Renal cortical epithelial cell (primary cell): Measurements from ENCODE around the gene FRMPD4. TPM values are rescaled to one million over a fixed set of nuclear protein-coding genes. Genes with fewer than 3 reads are reported as not detected.

Source experiments
- DNase-seq: peaks from one replicate; pipeline ENCODE4 v3.0.0-alpha.2; 2011; ENCODE audit warnings: low read depth
- total RNA-seq: library from RNA; depleted of rRNA; stranded (reverse); fragments of >200 nt; gene quantifications from 2 replicates; pipeline ENCODE4 v1.2.3, GENCODE V29; 2014

The FRMPD4 gene
- total RNA-seq, 1 donor from 2014 or later = 0.30 TPM

GRCh38 chrX:12210971-12211370 lies 72.7 kb downstream of the FRMPD4 start:
- DNase-seq = peak; percentile 62

GRCh38 chrX:12223650-12224049 lies 85.4 kb downstream of the FRMPD4 start:
- DNase-seq = peak; percentile 7

DNA sequence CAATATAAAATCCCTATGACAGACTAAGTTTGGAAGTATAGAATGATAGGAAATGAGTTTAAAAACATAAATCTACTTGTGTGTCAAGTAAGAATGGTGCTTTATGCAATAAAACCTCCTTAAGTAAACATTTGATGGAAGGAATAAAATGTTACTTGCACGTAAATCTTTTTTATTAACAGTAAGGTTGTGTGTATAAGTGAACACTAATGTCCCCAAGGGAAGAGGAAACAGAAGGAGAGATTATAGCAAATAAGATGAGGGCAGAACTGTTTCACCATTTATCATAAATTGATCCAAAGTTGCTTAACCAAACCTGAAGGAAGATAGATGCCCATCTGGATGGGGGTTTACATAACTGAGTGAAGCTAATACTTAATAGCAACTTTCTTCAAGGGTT lies 86.8 kb downstream of the FRMPD4 start:
- DNase-seq = no peak

DNA sequence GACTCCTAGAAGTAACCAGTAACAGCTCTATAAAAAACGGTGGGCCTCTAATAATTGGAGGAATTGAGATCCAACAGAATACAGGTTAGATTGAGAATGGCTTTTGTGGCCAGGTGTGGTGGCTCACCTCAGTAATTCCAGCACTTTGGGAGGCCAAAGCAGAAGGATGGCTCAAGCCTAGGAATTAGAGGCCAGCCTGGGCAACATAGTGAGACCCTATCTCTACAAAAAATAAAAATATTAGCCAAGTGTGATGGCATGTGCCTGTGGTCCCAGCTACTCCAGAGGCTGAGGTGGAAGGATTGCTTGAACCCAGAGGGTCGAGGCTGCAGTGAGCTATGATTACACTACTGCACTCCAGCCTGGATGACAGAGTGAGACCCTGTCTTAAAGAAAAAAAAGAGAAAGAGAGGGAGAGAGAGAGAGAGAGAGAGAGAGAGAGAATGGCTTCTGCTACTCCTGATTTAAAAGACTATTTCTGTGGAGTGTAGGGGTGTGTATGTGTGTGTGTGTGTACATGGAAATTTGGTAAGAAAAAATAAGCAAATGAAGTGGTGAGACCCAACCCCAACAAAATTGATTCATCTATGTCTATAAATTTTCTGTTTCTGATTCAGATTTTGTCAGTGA lies 89.3 kb downstream of the FRMPD4 start:
- DNase-seq = no peak

DNA sequence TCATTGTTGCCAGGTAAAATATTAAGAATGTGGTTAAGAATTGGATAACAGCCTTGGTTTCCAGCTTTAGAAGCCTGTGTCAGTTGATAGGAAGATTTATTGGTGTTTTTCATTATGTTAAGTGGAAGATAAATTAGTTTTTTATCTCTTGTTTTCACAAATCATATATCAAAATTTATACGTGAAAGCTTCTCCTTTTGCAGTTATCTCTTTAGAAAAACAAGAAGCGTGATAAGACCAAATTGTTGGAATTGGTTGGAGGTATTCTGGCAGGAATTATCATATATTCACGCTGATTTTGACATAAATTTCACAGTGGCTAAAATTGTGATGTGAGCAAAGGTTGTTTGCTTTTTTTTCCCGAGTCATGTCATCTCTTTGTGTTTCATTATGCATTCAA lies 90.6 kb downstream of the FRMPD4 start:
- DNase-seq = no peak

DNA sequence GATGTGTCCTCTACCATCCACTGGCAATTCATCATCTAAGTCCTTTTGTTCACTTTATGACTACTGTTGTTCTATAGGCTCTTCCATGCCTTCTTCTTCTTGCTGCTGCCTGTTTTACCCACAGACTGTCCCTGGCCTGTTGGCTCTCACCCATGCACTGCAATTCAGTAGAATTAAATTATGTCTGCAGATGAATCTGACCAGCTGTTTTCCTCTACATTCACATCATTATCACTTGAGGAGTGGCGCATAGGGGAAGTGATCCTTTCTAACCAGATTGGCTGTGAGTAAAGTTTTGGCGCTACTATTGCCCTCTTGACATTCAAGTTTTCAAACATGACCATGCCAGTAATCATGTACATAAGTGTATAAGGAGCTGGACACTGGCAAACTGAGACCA lies 91.7 kb downstream of the FRMPD4 start:
- no peak for DNase-seq

DNA sequence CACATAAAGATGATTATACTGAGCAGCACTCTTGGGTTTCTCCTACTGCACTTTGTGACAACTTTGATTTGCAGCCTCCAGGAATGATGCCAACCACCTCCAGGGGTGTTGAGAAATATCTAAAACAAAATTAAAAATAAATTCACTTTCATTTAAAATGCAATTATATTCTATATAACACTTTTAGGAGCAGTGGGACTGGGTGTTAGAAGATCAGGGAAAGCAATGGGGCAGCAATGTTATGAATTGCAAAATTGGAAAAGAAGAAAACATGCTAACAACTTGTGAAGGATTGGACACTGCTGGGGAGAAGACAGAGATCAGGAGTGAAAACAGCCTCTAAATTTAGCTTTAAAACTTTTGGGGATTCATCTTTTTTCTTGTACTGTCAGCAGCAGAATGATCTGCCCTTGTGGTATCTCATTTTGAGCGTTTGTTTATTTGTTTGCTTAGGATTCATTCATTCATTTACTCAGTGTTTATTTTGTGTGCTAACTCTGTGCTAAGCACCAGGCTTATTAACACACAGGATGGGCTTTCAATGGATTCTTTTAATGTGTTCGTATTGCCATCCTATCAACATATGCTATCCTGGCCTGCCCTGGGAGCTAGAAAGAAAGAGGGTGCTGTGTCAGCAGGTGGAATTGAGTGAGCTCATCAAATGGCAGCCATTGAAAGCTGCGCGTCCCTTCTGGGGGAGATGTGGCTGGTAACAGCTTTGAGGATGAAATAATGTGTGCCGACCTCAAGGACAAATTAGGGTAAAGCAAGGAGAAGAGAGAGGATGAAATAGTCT lies 96.5 kb downstream of the FRMPD4 start:
- DNase-seq = no peak

DNA sequence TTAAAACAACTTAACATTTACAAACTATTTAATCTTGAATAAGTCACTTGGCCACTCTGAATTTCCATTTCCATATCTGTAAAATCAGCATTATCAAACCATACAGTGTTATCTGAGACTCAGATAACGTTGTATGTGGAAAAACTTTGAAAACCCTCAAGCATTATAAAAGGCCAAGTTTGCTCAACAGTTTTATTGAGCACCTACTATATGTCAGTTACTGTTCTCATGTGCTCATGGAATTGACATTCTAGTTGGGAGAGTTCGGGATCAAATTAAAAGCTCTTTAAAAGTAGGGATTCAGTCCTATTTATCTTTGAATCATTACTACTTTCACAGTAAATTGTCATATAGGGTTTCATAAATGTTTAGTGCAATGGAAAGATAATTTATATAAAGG lies 97.9 kb downstream of the FRMPD4 start:
- no peak for DNase-seq

DNA sequence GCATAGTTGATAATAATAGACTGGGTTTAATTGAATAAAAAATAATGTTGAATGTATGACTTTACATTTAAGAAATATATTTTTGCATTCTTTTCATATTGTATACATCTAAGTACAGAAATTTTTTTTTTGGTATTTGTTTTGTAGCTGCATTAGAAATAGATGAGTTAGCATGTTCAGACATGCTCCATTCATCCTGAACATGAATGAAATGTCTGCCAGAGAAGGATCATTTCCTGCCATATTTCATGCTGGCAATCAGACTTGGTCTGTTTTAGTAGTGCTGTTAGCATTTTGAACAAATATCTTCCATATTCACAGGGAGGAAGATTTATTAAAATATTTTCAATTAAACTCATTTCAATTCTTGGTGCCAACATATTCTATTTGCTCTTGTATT lies 98.9 kb downstream of the FRMPD4 start:
- no peak for DNase-seq

GRCh38 chrX:12237771-12238170 lies 99.5 kb downstream of the FRMPD4 start:
- no peak for DNase-seq

DNA sequence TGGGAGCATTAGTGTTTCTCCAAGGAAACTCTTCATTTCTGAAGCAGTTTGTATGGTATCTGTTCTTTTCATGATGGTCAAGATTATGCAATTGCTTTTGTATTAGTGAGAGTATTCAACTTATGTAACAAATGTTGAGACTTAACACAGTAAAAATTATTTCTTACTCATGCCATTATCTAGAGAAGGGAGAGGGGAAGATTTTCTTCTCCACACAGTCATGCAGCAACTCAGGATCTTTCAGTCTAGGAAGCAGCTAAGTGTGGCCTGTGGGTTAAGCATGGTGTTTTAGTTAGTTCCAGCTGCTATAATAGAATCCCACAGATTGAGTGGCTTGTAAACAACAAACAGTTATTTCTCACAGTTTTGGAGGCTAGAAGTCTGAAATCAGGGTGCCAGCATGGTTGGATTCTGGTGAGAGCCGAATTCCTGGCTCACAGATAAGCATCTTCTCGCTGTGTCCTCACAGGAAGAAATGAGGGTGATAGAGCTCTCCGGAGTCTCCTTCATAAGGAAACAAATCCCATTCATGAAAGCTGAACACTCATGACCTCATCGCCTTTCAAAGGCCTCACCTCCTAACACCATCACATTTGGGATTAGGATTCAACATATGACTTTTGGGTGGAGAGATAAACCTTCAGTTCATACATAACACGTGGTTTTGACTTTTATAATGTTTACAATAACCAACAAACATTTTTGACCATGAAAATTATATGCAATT lies 101.2 kb downstream of the FRMPD4 start:
- no peak for DNase-seq

DNA sequence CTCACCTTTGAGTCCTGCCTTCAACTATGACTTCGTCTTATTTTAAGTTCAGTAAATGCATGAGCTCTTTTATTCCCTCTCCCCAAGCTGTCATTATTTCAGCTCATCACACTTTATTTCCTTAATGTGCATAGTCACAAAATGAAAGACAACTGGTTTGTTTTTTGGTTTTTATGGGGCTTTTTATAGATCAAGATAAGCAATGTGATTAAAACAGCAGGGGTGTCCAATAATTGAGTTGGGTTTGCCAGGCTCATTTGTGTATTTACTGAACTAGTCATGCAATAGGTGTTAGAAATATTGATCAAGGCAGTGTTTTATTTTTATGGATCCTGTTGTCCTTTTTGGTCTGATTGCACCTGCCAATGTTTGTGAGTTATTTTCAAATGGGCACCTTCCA lies 102.2 kb downstream of the FRMPD4 start:
- DNase-seq = no peak

- no peak for DNase-seq
Observed at GRCh38 chrX:12241026-12241425, 102.8 kb downstream of the FRMPD4 start.

GRCh38 chrX:12245650-12246645 lies 107.7 kb downstream of the FRMPD4 start:
- DNase-seq = peak; percentile 46

GRCh38 chrX:12249997-12250396 lies 111.7 kb downstream of the FRMPD4 start:
- DNase-seq = peak; percentile 42

- DNase-seq = no peak
Observed at GRCh38 chrX:12263211-12263610, 124.9 kb downstream of the FRMPD4 start.

DNA sequence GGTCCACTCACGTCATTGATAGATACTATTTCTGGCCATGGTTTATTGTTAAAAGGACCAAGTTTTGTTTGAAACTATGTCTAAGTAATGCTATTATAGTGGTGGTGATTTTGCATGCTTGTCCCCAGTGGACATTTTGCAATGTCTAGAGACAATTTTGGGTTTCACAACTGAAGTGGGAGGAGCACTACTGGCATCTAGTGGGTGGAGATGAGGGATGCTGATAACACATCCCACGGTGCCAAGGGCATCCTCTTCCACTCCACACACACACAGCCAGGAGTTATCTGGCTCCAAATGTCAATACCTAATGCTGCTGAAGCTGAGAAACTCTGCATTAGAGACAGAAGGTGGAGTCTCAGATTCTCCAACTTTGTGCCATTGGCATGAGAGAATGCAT lies 131.2 kb downstream of the FRMPD4 start:
- no peak for DNase-seq

DNA sequence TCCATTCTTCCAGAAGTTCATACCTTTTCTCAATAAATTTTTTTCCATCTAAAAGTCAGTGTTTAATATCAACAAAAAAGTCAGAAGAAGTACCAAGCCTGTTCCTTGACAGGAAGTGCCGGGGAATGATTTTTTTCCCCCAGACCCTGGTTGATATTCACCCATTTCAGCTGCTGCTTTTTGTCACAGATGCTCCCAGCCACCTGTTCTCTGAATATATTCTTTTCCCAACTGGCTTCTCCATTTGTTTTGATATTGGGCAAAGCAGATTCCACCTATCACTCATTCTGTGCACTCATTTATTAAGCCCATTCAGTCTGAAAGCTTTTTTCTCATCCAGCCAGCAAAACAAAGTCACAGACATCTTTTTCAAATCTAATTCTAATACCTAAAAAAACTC lies 139.9 kb downstream of the FRMPD4 start:
- no peak for DNase-seq

GRCh38 chrX:12282991-12283390 lies 144.7 kb downstream of the FRMPD4 start:
- DNase-seq = no peak

DNA sequence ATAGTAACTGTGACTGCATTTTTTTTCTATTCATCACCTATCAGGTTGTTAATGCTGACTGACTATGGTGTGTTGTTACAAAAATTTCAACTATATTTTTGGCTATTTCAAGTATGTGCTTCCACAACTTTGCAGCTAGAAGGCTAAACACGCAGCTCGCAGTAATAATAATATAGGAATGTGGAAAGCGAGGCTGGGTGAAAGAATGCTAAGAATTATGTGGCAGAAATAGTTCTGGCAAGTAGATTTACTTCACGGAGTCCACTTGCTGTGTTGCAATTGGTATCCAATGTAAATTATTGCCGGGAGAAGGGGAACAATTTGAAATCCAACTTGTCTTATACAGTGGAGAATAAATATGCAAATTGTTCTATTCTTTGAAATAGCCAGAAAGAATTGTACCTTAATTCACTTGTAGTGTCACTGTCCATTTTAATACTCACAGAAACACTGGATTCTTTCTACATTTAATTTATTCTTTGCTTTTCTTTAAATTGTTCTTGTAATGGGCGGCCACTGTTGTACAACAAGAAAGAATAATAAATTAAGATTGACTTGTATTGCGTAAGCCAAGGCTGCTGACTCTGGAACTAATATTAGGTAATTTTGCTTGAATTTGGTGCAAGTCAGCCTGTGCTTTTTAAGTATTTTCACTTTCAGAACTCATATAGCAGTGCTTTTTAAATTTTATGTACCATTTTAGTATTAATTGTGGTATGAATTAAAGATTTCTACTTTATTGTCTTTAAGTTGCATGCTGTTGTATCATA lies 154.9 kb downstream of the FRMPD4 start:
- DNase-seq = no peak

DNA sequence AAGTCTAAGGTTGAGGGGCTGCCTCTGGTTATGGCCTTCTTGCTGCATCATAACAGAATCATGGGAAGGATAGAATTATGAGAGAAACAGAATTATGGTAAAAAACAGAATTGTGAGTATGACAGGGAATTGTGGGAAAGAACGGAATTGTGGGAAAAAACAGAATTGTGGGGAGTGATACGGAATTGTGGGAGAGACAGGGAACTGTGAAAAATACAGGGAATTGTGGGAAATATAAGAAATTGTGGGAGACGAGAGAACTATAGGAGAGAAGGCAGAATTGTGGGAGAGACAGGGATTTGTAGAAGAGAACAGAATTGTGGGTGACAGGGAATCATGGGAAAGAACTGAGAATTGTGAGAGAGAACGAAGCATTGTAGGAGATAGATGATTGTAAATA lies 159.1 kb downstream of the FRMPD4 start:
- no peak for DNase-seq
